HAP-1 (cell line): ENCODE measurements around the gene KIAA1191.

Experiments
- DNase-seq, 2 experiments: peaks; one replicate each; pipeline ENCODE4 v3.0.0-alpha.2; 2016 to 2020; ENCODE audit warnings: low spot score in 2 of 2
- H3K27me3 ChIP-seq: fragments of 250-450 bp; sonication (Bioruptor Pico); 2 replicates; pipeline ENCODE4 v1.5.1; 2020; ENCODE audit warnings: low read depth, mild to moderate bottlenecking, moderate library complexity
- H3K36me3 ChIP-seq: fragments of 250-450 bp; sonication (Bioruptor Pico); replicated peaks from 2 replicates; pipeline ENCODE4 v1.5.1; 2020; ENCODE audit warnings: mild to moderate bottlenecking
- H3K4me1 ChIP-seq: fragments of 250-450 bp; sonication (Bioruptor Pico); 2 replicates; pipeline ENCODE4 v1.5.1; 2020; ENCODE audit warnings: mild to moderate bottlenecking
- H3K4me3 ChIP-seq: fragments of 250-450 bp; sonication (Bioruptor Pico); 2 replicates; pipeline ENCODE4 v1.5.1; 2020; ENCODE audit warnings: mild to moderate bottlenecking, moderate library complexity
- H3K9me3 ChIP-seq: fragments of 250-450 bp; sonication (Bioruptor Pico); 2 replicates; pipeline ENCODE4 v1.5.1; 2020; ENCODE audit warnings: mild to moderate bottlenecking, moderate library complexity
- in situ Hi-C: fragments of 300-500 bp; cut with MboI; formaldehyde crosslinking; loops from 3 replicates; pipeline ENCODE4 v1.14.3; 2020; ENCODE audit warnings: low sequenced_read_pairs, inconsistent platforms, mixed read lengths

The KIAA1191 gene

DNA sequence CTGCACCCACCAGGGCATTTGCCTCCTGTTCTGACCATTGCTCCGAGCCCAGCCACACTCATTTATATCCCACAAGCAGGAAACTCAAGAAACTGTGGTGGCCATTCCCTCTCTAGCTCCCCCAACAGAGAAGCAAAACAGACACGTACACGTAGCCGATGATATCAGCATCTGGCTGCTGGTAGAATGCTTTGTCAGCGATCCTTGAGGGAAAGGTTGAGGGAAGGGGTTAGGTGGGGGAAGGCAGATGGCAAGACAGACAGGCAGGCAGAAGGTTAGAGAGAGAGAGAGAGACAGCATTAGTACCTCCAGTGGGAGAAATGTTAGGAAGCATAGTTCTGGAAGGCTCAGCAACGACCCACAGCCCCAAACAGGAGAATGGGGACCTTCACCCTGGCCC, 34.8 kb upstream of the KIAA1191 start:
- Histone ChIP-seq H3K36me3 (peaks cover 12% of the 10 kb centered on the region), H3K4me1 (no peaks in the 10 kb centered on the region; the same call in 1 of the 2 replicates), H3K9me3 (no peaks in the 10 kb centered on the region), H3K27me3 (no peaks in the 10 kb centered on the region), H3K4me3 (no peak overlapping the region)
- no peak for DNase-seq
- in situ Hi-C loops, result no loop called here

DNA sequence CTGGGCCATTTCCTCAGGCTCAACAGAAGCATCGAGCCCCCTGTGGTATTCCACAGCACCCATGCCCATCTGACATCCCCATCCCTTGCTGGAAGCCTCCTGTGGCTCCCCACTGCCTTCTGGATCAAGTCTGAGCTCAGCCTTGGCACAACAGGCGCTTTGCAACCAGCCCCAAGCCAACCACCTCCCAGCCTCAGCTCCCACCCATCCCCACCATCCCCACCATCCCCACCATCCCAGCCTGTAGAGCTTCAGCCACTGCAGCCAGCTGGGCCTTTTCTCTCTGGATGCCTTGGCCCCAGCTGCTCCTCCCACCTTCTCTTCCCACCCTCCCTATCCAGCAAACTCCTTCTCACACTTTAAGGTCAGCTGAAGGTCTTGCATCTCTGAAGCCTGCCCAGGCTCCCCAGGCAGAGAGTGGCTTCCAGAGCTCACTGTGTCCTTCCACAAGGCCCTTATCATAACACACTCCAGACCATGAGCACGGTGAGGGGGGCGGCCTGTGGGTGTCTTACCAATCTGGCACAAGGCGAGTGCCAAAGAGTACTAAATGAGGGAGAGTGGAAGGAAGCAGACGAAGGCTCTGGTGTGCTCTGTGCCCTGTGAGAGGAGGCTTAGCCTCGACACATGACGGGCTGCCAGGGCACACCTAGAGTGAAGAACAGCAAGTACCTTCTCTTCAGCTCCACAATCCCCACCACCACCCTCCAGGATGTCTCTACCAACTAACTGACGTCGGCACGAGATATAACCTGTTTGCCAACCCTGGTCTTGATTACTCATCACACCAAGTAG, 33.5 kb upstream of the KIAA1191 start:
- no peaks in the 10 kb centered on the region for H3K4me1 ChIP-seq
- peaks cover 21% of the 10 kb centered on the region for H3K36me3 ChIP-seq
- H3K27me3 ChIP-seq, result no peaks in the 10 kb centered on the region
- in situ Hi-C loops, result no loop called here
- H3K4me3 ChIP-seq, result no peak overlapping the region
- H3K9me3 ChIP-seq, result no peaks in the 10 kb centered on the region
- DNase-seq, result no peak

DNA sequence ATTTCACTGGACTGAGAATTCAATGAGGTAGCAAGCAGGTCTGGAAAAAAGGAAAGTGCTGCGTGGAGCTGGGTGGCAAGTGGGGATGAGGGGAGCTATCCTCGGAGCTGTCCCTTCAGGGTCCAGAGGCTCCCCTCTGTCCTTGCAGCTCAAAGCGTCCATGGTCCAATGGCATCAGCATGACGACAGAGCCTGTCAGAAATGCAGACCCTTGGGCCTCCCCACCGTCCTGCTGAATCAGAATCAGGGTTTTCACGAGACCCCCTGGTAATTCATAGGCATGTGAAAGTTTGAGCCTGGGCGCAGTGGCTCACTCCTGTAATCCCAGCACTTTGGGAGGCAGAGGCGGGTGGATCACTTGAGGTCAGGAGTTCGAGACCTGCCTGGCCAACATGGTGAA, 32.5 kb upstream of the KIAA1191 start:
- peaks cover 4% of the 10 kb centered on the region; the same call in 1 of the 2 replicates for H3K4me1 ChIP-seq
- peaks cover 21% of the 10 kb centered on the region for H3K36me3 ChIP-seq
- no peaks in the 10 kb centered on the region for H3K9me3 ChIP-seq
- in situ Hi-C loops, result no loop called here
- DNase-seq, result no peak
- no peak overlapping the region for H3K4me3 ChIP-seq
- no peaks in the 10 kb centered on the region for H3K27me3 ChIP-seq

DNA sequence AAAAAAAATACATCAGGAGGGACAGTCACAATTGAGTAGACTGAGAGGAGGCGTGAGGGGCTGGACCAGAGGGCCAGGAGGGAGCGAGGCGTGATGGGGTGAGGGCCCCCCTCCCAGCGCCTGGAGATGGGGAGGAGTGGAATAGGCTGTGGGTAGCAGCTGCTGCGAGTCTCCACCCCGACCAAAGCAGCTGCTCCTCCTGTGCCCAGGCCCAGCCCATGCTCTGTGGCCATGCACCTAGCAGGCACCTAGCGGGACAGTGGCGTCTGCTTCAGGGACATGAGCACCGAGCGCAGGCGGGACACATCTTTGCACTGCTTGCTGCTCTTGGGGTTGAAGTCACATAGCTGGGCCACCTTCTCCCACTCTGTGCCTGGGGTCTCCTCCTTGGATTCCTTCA, 31.0 kb upstream of the KIAA1191 start:
- Histone ChIP-seq H3K27me3 (no peaks in the 10 kb centered on the region), H3K4me1 (peaks cover 4% of the 10 kb centered on the region; the same call in 1 of the 2 replicates), H3K4me3 (no peak overlapping the region), H3K36me3 (peaks cover 21% of the 10 kb centered on the region), H3K9me3 (no peaks in the 10 kb centered on the region)
- in situ Hi-C loops, result no loop called here
- no peak for DNase-seq

DNA sequence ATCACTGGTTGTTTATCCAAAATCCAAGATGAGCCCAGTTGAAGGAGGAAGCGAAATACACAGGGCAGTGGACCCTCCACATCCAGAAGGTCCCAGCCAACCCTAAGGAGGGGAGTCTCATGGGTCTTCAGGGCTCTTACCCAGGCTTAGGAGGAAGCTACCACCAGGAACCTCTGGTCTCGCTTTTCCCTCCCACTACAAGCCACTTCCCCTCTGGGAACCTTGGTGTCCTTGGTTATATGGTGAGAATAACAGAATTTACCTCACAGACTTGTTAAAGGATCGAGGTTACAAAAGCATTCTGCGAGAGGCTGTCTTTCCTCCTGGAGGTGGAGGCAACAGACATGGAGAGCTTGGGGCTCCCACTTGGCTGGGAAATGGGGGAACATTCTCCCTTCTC, 30.4 kb upstream of the KIAA1191 start:
- Histone ChIP-seq H3K9me3 (no peaks in the 10 kb centered on the region), H3K4me1 (peaks cover 4% of the 10 kb centered on the region; the same call in 1 of the 2 replicates), H3K27me3 (no peaks in the 10 kb centered on the region), H3K4me3 (no peak overlapping the region), H3K36me3 (peaks cover 21% of the 10 kb centered on the region)
- no peak for DNase-seq
- in situ Hi-C loops, result no loop called here

DNA sequence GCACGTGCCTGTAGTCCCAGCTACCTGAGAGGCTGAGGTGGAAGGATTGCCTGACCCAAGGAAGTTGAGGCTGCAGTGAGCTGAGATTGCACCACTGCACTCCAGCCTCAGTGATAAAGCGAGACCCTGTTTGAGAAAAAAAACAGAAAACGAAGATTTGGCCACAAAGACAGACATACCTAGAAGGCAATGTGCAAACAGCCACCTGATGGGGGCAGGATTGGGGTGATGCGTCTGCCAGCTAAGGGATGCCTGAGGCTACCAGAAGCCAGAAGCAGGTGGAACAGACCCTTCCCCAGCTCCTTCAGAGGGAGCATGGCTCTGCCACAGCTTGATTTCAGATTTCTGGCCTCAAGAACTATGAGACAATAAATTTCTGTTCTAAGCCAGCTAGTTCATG, 29.9 kb upstream of the KIAA1191 start:
- DNase-seq, result no peak
- in situ Hi-C loops, result no loop called here
- no peaks in the 10 kb centered on the region for H3K27me3 ChIP-seq
- no peak overlapping the region for H3K4me3 ChIP-seq
- H3K9me3 ChIP-seq, result no peaks in the 10 kb centered on the region
- H3K4me1 ChIP-seq, result peaks cover 4% of the 10 kb centered on the region; the same call in 1 of the 2 replicates
- H3K36me3 ChIP-seq, result peaks cover 24% of the 10 kb centered on the region

DNA sequence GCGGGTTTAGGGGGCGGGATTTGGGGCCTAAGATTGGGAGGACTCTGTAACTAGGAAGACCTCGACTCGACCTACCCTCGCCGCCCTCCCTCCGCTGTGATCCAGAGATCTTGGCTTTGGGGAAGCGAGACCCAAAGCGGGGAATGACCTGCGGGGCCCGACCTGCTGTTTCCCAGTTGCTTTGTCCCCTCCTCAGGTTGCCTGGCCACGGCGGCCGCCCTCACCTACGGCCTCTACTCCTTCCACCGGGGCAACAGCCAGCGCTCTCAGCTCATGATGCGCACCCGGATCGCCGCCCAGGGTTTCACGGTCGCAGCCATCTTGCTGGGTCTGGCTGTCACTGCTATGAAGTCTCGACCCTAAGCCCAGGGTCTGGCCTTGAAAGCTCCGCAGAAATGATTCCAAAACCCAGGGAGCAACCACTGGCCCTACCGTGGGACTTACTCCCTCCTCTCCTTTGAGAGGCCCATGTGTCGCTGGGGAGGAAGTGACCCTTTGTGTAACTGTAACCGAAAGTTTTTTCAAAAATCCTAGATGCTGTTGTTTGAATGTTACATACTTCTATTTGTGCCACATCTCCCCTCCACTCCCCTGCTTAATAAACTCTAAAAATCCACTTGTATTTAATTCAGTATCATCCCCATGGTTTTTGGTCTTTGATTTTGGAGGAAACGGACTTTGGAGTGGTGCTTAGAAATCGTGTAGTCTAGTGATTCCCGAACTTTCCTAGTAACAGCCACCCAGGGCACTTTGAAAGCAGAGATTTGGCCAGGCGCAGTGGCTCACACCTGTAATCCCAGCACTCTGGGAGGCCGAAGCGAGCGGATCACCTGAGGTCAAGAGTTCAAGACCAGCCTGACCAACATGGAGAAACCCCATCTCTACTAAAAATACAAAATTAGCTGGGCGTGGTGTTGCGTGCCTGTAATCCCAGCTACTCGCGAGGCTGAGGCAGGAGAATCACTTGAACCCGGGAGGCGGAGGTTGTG, 27.9 kb upstream of the KIAA1191 start:
- H3K9me3 ChIP-seq, result no peaks in the 10 kb centered on the region
- DNase-seq, result no peak
- peaks cover 44% of the 10 kb centered on the region for H3K36me3 ChIP-seq
- peaks cover 4% of the 10 kb centered on the region; the same call in 1 of the 2 replicates for H3K4me1 ChIP-seq
- in situ Hi-C loops, result no loop called here
- H3K4me3 ChIP-seq, result peak overlapping the region; percentile 73
- no peaks in the 10 kb centered on the region for H3K27me3 ChIP-seq

DNA sequence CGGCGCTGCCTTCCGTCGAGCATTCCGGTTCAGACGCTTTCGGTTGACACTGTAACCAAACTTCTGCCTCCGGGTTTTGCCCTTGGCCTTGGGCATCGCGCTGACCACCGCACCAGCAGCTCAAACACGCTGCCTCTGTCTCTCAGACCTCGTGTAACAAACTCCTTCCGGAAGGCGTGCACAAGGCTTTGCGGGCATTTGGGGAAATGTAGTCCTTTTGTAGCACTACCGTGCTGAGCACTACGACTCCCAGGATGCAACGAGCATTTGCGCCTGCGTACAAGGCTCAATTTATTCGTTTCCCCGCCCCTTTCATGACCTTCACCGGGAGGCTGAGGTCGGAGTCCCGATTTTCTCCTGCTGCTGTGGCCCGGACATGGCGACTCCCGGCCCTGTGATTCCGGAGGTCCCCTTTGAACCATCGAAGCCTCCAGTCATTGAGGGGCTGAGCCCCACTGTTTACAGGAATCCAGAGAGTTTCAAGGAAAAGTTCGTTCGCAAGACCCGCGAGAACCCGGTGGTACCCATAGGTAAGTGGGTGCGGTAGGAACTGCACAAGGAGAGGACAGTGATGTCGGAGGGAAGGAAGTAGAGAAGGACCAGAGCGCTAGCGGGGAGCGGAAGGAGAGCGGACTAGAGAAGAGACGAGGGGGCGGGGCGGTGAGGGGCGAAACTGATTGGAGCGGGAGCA, 27.0 kb upstream of the KIAA1191 start, which contains the start of the genes HIGD2A and NOP16:
Gene HIGD2A (plus strand): TSS at position 308 of the 691 bp plus-strand sequence. CDS start 69 bp downstream, at position 377.
Gene NOP16 (minus strand): TSS at position 155 of the 691 bp plus-strand sequence. CDS start 59 bp downstream, at position 96.
- Histone ChIP-seq H3K36me3 (peaks cover 52% of the 10 kb centered on the region), H3K4me1 (peaks cover 4% of the 10 kb centered on the region; the same call in 1 of the 2 replicates), H3K4me3 (peak within 1 kb of the TSS; percentile 73), H3K9me3 (no peaks in the 10 kb centered on the region), H3K27me3 (no peaks in the 10 kb centered on the region)
- in situ Hi-C loops, result no loop called here
- peak; percentile 99 to 100 for DNase-seq

DNA sequence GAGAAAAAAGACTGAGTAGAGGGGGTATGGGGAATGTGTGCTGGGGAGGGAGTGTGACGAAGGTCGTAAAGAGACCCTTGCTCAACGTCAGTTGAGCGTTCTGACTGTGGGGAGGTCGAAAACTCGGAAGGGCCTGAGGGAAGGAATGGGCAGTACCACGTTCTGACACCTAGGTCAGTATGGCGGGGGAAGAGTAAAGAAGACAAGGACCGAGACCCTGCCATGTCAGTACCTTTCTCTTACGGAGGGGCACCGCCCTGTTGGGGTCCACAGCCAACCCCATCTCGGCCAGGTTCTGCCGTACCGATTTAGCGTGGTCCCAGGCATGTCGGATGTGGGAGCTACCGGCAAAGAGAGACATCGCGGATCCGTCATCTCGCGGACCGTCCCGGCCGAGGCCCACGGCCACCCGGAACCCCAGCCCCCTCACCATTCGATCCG, 26.5 kb upstream of the KIAA1191 start:
- Histone ChIP-seq H3K4me1 (peaks cover 4% of the 10 kb centered on the region; the same call in 1 of the 2 replicates), H3K36me3 (peaks cover 52% of the 10 kb centered on the region), H3K9me3 (no peaks in the 10 kb centered on the region), H3K4me3 (peak overlapping the region; percentile 73), H3K27me3 (no peaks in the 10 kb centered on the region)
- in situ Hi-C loops, result no loop called here
- peak; percentile 34 to 52 for DNase-seq

DNA sequence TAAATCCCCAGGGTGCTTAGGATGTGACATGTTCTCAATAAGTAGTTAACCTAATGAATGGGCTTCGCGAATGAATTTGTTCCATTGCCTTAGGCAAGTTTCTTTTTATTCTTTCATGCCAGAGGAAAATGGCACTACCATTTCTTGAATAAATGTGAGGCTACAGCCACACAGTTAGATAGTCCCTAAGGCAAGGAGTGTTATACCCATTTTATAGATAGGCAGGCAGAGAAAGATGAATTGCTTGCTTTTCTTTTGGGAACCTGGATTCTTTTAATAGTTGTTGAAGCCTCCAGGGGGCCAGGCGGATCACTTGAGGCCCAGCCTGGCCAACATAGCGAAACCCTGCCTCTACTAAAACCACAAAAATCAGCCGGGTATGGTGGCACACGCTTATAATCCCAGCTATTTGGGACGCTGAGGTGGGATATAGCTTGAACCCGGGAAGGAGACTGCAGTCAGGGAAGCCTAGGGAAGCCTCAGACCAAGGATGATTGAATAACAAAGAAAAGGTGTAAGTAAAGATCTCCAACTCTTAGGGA, 25.9 kb upstream of the KIAA1191 start:
- H3K4me1 ChIP-seq, result peaks cover 4% of the 10 kb centered on the region; the same call in 1 of the 2 replicates
- peaks cover 56% of the 10 kb centered on the region for H3K36me3 ChIP-seq
- in situ Hi-C loops, result no loop called here
- peak overlapping the region; percentile 73 for H3K4me3 ChIP-seq
- no peaks in the 10 kb centered on the region for H3K27me3 ChIP-seq
- DNase-seq, result peak in 1 of 2 experiments; percentile 40
- H3K9me3 ChIP-seq, result no peaks in the 10 kb centered on the region

DNA sequence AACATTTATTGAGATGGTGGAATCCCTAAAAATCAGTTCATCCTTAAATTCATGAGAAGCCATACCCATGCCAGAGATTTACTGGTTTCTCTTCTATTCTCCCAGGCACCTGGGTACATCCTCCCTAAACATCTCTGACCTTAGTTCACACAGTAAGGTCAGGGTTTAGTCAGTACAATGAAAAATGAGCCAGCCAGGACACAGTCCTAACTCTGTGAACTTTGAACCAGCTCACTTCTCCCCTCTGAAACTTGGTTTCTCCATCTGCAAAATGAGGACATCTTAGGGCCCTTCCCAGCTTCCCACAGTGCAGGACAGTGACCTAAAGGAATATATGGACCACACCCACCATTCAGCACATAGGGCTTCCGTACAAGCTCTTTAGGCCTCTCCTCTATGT, 24.9 kb upstream of the KIAA1191 start:
- in situ Hi-C loops, result no loop called here
- no peak for DNase-seq
- Histone ChIP-seq H3K36me3 (peaks cover 59% of the 10 kb centered on the region), H3K4me1 (peaks cover 4% of the 10 kb centered on the region; the same call in 1 of the 2 replicates), H3K9me3 (no peaks in the 10 kb centered on the region), H3K27me3 (no peaks in the 10 kb centered on the region), H3K4me3 (peak overlapping the region; percentile 73; the same call in 1 of the 2 replicates)

DNA sequence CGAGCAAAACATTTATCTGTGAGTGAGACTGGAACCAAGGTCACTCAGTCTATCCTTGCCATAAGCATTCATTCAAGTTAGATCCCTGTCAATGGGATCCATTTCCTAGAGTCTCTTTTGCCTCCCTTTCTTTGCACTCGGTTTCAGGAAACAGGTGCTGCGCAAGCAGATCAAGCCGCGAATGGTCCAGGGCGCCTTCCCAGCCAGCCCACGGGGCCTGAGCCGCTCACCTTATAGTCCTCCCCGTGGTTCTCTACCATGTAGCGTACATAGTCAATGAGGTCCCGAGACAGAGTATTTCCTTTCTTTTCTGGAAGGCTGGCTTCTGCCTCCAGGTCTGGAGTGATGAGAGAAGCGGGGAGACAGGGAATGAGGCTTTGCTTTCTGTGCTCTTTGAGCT, 23.4 kb upstream of the KIAA1191 start:
- peaks cover 4% of the 10 kb centered on the region; the same call in 1 of the 2 replicates for H3K4me1 ChIP-seq
- H3K27me3 ChIP-seq, result no peaks in the 10 kb centered on the region
- DNase-seq, result no peak
- in situ Hi-C loops, result no loop called here
- peaks cover 52% of the 10 kb centered on the region for H3K36me3 ChIP-seq
- no peak overlapping the region for H3K4me3 ChIP-seq
- H3K9me3 ChIP-seq, result no peaks in the 10 kb centered on the region
